Lower leg skin (tissue), 3 donors: ENCODE measurements around the gene SNX24.

Source experiments
- CTCF ChIP-seq, 3 donors: fragments of 450-650 bp; IDR thresholded peaks; one replicate each; pipeline ENCODE4 v1.5.1; 2016; ENCODE audit warnings: antibody characterized with exemption in 3 of 3, mild to moderate bottlenecking in 3 of 3, moderate library complexity in 2 of 3
- POLR2A ChIP-seq, 2 donors: fragments of 450-650 bp; IDR thresholded peaks; one replicate each; pipeline ENCODE4 v1.6.1; 2016 to 2017; ENCODE audit warnings: antibody characterized with exemption in 2 of 2, mild to moderate bottlenecking in 1 of 2, moderate library complexity in 1 of 2

GRCh38 chr5:123012321-123012720, 166.9 kb downstream of the SNX24 start:
- TF ChIP-seq CTCF (IDR thresholded peaks at IDR 0.05) (no peak), POLR2A (IDR thresholded peaks at IDR 0.05) (no peak)
